Right forelimb (tissue), 1 donor: ENCODE data around the gene BTRC.
"Not testable (repeated sequence)": the region's sequence is repeated elsewhere in the genome, so short reads cannot be mapped to it uniquely, and the experiment has no call there.

Experiments used
- DNase-seq: peaks from one replicate; pipeline ENCODE4 v3.0.0-alpha.2; 2018

The BTRC gene

DNA sequence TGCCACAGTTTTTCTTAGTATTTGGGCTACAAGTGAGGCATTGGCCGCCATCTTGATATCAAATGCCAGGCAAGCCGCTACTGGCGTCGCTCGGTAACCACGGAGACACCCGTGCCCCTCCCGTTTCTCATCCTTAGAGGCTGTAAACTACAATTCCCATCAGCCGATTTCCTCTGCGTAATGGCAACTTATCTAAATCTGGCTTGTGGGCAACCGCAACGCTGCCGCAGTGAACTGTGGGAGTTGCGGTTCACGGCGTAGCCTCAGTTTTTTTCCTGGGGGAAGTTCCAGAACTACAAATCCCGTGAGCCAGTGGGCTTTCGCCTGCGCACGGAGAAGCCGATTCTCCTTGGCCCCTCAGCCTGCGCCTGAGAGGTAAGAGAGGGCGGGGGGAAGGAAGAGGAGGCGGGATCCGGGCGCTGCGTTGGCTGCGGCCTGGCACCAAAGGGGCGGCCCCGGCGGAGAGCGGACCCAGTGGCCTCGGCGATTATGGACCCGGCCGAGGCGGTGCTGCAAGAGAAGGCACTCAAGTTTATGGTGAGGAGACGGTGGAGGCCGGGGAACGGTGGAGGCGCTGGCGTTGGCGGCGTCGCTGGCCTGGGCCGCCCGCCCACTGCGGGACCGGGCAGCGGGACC is at the start of gene BTRC:
BTRC (plus strand) TSS at position 474 of the 636 bp plus-strand sequence; CDS start at position 490, 16 bp downstream.
- peak; percentile 95 for DNase-seq

DNA sequence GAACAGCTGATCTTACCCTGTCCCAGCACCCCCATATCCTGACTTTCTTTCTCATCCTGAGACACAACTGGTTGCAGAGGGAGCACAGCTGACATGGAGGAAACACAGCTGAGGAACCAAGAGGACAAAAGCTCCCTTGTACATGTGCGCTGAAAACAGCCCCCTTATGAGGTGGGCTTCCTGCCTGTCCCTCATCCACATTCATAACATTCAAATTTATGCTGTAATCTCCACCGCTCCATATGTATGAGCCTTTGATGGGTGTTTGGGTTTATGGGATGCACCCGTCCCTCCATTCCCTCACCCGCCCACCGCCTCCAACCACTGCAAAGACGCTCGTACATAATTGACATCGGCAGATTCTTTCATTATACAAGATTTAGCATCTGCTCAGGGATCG is 49.6 kb upstream of the BTRC start:
- DNase-seq: no peak

DNA sequence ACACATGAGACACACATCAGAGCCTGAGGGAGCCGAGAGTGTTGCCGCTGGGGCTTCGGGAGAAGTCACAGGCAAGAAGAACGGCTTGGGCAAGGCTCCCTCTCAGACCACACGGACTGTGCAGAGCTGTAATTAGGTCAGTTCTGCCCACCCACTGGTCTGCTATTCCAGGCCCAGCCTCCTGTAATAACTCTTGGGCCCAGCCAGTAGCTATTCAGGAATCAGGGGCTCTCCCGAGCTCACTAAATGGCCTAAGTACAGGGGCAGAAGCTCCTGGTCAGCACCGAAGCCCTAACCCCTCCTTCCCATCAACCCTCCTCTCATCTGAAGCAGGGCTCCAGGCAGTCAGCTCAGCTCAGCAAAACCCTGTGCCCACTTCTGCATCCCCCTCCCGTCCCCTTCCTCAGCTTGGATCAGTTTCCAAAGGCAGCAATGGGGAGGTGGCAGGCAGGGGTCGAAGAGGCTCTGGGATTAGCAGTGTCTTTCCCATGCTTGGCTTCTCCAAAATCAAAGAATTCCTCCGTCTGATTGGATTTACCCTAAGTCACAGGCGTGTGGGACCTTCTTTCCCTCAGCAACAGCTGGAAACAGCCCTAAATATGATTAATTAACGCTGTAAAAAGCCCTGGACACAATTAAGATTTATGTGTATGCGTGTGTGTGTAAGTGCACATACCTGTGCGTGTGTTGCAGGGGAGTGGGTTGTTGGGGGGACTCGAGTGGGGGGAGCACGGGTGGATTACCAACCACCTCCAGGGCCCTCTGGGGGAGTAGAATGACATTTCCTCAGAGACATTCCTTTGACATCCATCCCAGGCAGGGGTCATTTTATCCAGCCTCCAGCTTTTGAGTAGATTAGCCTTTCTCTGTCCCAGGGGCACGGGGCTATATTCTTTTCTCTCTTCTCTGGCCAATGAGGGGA is 48.4 kb upstream of the BTRC start:
- DNase-seq: no peak

DNA sequence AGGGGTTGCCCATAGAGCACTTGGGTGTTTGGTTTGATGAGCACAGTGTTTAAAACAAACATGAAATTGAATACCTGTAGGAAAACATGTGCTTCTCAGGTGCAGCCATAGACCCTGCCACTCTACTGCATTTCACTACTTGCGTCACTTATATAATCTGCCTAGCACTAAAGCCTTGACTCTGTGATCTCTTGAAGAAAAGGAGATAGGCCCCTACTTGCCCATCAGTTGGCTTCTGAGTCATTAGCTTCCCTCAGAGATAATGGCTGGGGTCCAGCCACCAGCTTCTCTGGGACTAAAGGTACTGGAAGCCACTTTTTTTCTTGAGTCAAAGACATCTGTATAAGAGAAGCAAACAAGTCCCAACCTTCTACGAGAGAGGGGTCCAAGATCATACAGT is 45.9 kb upstream of the BTRC start:
- DNase-seq: no peak

DNA sequence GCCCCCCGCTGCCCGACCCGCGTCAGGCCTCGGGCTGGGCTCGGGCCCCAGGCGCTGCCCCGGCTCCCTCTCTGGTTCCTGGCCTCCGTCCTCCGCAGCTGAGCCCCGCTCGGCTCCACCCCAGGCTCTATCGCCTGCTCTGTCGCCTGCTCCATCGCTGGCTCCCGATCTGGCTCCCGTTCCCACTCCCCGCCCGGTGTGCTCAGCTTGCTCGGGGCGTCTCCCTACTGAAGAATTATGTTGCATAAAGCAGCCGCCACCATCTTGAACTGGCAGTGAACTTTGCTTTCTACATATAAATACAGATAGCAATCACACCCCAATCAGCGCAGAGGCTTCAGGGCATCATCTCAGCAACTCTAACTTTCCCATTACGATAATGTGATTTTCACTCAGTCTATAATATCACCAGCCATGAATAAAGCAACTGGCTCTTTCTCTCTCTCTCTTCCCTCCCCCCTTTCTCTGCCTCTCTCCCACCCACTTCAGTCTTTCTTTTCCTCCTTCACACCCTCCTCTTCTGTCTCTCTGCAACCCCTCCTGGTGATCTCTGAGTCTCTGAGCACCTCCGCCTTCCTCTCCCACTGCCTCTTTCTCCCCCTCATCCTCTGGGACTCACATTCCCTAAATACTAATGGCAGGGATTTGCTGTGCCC is 43.3 kb upstream of the BTRC start:
- no peak for DNase-seq

DNA sequence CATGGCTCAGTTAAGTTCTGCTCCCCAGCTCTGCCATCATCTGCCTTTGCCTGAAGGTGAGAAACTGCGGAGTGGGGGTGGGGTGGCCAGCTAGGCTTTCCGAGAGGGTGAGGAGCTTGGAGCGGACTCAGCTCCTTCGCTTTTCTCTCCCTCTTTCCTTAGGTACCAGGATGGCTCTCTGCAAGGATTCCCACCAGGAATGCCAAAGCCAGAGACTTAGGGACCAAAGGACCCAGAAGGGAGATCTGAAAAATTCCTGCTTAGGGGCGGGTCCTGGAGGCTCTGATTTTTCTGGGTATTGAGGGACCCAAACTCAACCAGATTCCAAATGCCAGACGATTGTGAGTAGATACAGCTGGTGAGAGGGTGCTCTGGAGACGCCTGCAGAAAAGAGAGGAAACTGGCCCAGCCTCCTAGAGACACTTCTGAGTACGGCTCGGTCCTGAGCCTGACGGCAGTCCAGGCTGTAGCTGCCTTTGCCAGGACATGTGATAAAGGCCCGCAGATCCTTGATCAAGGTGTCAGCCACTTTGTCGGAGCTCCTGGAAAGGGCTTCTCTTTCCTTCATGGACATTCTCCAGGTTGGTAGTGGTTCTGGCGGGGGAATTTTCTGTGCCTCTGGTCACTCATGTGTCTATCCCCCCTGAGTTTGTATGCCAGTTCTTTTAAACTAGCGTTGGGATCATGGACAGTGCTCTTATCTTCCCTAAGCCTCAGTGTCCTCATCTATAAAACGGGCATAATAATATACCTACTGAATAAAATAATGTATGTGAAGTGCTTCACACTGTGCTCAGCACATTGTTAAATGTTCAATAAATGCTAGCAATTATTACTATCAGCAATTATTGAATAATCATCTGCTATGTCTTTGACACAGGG is 42.5 kb upstream of the BTRC start:
- DNase-seq: no peak

DNA sequence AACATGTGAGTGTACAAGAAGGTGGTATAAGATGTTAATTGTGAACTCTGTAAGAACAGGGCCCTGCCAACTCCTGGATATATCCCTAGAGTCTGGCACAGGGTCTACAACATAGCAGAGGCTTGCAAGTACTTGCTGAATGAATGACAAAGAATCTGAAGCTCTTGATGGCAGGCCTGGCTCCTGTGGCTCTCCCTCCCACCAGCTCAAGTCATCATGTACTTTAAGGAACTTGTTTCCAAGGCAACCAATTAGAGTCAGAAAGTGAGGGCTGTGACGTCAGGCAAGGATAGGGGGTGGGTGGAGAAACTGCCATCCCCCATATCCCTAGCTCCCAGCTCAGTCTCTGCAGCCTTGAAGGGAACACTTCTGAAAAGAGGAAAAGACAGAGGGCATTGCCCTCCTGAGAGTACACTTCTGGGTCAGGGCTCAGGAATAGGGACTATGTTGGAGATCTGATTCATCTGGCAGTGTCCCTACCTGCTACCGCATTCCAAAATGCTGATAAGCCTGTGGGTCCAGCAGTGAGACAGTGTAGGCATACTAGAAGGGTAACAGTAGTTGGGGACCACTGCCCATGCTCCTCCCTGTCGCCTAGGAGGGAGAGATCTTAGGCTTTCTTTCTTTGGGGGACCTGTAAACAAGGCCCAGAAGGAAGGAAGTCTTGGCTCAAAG is 34.6 kb upstream of the BTRC start:
- DNase-seq: no peak

DNA sequence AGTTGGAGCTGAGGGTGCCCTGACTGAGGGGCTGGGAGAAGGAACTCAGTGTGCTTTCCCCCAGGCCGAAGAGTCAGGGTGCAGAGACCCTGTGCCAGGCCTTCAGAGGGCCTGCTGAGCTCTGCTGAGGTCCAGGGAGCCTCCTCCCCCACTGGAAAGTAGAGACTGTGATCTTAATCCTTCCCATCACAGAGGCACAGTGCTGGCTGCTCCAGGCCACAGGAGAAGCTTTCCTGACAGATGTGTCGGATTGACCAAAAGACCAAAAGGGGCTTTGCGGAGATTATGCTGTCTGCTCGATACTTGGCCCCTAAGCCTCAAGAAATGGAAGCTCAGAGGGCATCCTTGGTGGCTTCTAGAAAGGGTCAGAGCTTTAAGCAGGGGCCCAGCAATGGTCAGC is 32.9 kb upstream of the BTRC start:
- DNase-seq: no peak

DNA sequence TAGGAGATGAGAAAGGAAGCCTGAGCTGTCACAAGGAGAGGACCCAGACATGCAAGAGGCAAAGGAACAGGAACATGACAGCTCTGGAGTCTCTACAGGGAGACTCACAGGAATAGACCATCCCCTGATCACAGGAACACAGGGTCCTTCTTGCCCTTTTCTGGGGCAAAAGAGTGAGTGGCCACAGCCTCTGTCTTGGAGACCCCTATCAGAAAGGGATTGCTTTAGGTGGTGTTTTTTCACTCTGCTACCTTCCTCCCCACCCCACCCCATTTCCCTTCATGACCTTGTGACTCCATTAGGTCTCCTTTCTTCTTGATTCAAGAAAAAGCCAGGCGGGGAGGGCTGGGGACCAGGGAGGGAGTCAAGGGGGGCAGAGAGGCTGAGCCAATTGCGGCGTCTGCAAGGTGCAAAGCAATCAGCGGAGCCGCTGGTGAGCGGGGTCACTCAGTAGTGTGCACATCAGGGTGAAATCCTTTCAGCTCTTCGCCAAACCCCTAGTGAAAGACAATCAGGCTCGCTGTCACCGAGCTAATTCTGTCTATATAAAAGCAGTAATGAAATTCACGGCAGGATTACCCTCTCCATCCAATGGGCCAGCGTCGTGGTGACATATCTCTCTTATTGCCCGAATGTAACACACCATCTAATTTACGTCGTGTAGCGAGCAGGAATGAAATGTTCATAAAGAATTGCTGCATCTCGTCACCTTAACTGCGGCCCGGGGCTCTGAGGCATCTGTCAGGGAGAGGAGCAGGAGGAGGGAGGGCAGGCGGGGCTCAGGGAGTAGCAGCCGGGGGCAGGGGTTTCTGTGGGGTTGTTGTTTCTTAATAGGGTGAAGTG is 31.5 kb upstream of the BTRC start:
- DNase-seq: no peak

DNA sequence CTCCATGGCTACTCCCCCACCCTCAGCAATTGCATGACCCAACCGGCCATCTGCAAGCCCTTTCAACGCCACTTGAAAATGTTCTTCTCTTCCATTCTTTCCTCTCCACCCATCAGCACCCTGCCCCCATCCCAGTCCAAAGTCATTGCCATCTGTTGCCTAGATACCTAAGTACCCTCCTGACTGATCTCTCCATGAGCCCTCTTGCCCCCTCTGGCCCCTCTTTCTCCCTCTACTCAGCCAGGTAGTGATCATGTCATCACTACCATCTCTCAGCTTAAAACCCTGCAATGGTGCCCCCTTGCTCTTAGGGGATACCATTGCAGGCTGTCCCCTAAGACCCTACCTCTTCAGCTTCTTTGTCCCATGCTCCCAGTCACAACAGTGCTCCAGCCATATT is 30.5 kb upstream of the BTRC start:
- DNase-seq: no peak

DNA sequence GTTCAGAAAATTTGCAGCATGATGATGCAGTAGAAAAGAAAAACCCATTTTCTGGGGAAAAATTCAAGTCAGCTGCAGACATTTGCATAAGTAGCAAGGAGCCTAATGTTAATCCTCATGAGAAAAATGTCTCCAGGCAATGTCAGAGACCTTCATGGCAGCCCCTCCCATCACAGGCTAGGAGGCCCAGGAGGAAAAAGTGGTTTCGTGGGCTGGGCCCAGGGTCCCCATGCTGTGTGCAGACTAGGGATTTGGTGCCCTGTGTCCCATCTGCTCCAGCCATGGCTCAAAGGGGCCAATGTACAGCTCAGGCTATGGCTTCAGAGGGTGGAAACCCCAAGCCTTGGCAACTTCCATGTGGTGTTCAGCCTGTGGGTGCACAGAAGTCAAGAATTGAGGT is 26.5 kb upstream of the BTRC start:
- not testable (repeated sequence) for DNase-seq

DNA sequence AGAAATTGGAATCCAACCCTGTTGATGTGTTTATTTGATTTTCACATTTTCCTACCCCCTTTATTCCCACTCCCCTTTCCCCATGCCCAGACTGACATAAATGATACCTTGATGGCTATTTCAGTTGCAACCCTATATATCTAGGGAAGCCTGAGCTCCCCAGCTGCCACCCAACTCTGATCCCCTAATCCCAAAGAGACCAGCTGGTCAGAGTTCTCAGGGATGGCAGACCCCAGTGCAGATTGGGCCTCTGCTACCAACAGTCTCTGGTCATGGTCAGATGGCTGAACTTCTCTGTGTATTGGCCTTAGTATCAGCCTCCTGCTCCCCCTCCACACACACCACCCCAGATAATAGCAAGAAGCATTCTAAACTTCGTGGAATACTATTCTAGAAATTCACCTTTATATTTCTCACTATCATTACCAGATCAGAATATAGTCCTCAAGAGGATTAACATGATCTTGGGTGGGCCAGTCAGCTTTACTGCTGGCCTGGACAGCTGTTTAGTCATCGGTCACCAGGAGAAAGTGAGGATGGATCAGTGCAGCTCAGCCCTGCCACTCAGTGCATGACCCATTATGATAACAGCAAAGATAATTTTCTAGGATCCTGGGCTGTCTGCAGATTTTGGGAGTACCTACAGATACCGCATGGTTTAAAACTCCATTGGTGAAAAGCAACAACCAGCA is 24.5 kb upstream of the BTRC start:
- no peak for DNase-seq

DNA sequence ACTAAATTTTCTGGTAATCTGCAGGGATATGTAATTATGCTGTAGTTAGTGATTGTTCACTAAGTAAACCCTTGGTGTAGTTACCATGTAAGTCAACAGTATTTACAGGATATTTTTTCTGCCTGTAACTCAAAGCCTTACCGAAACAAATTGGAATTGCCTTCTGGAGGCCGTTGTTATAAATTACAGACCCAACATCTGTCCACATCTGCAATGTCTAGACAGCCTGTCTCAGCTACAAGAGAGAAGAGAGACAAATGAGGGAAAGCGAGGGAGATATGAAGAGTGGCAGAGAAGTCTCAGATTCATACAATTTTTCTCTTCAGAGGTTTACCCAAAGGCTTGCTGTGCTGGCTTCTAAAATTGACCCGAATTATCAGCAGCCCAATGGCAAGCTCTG is 23.7 kb upstream of the BTRC start:
- no peak for DNase-seq

DNA sequence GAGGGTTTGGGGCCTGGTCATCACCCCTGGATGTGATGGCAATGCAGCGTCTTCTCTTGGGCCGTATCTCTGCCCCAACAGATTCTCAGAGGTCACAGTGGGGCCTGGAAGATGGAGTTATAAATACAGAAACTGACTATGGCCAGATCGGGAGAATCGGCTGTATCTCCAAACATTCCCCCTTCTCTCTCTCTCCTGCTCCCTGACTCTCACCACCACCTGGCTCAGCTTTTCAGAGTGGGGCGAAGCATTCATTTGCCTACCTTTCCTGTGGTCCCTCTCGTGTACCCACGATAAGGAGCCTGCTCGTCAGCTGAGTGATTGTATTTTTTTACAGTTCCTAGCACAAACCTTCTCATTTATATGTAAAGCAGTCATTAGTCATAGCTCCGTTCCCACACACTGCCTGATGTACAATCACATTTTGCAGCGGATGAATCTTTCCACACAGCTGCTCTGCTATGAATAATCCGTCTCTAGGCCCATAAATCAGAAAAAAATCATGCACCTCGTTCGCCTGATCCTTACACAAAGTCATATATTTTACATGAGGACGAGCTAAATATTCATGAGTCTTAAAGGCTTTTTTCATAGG is 23.2 kb upstream of the BTRC start:
- no peak for DNase-seq

DNA sequence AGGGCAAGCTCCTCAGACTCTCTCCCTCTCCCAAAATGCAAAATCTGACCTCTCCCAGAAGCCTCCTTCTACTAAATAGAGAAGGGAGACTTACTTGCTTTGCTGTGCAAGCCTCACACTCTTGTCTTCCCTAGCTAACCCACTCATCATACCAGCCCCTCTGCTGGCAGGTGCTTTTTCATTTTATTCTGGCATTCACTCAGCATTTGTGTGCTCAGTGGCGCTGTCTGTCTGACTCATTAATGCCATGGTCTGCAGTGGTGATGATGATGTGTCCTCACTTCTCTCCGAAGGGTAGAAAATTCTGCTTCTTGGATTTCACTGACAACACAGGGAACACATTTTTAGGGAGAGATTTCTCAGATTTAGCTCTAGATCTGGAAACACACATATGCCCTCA is 22.0 kb upstream of the BTRC start:
- no peak for DNase-seq

DNA sequence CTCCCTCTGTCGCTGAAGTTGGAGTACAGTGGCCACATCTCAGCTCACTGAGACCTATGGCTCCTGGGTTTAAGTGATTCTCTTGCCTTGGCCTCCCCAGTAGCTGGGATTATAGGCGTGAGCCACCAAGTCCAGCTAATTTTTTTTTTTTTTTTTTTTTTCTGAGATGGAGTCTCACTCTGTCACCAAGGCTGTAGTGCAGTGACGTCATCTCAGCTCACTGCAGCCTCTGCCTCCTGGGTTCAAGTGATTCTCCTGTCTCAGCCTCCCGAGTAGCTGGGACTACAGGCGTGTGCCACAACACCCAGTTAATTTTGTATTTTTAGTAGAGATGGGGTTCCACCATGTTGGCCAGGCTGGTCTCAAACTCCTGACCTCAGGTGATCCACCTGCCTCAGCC is 19.7 kb upstream of the BTRC start:
- DNase-seq: not testable (repeated sequence)

DNA sequence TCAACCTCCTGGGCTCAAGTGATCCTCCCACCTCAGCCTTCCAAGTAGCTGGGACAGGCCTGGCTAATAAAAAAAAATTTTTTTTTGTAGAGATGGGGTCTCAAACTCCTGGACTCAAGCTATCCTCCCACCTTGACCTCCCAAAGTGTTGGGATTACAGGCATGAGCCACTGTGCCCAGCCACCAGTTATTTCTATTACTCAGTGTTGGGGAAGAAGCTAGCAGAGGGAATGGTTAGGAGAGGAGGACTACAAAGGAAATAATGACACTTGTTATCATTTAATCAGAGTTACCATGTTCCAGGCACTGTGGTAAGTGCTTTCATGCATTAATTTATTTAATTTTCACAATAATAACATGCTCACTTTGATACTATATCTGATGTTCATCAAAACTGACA is 17.6 kb upstream of the BTRC start:
- no peak for DNase-seq

DNA sequence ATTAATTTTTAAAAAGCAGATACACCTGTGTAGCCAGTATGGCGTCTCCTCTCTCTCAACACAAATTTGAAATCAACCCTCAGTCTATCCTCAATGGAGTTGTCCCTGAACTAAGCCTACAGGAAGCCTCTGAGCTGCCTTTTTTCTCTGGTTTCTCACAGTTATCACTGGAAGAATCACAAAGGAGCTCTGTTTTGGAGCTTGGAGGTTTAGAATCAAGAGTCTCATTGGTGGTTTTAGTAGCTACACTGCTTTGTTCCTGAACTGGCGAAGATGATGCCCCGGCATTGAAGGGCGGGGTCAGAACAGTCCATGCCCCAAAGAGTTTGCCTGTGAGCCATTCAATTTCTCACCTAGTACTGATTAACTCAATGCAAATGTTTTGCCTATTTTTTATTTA is 16.1 kb upstream of the BTRC start:
- no peak for DNase-seq

DNA sequence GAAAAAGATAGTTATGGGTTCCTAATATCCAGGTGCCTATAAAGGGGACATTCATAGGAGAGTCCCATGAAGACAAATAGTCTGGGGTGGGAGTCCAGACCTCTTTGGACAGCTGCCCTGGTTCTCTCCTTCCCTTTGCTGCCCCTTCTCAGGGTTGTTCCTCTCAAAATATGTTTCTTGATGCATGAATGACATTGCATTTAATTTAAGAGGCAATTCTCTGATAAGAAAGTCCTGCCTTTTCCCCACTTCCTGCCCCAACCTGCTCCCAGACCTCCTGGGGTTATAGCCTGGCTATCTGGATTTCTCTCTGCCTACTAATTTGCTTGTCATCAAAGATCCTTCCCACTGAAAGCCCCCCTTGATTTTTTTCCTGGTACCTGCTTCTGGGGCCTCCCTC is 12.5 kb upstream of the BTRC start:
- DNase-seq: no peak

DNA sequence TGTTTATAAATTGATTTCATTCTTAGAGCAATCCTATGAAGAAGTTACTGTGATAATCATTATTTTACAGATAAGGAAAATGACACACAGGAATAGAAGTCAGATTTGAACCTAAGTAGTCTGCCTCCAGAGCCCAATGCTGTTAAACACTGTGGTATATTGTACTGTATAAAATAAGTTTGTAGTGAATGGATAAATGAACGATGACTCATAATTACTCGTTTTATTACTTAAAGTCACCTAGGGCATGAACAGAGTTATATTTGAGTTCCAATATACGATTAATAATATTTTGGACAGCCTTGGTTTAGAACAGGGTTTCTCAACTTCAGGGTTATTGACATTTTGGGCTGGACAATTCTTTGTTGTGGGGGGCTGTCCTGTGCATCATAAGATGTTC is 7.8 kb upstream of the BTRC start:
- DNase-seq: no peak
